ENCODE measurements around the gene ATP2C2. TPM values are rescaled to one million over a fixed set of nuclear protein-coding genes. Genes with fewer than 3 reads are reported as not detected.
A peak's percentile ranks its signal among the peaks of the same experiment; 100 is the strongest.

The ATP2C2 gene
- polyA plus RNA-seq, 1 of the 3 experiments (the other 2 are of a cell fraction): 0.33 TPM

DNA sequence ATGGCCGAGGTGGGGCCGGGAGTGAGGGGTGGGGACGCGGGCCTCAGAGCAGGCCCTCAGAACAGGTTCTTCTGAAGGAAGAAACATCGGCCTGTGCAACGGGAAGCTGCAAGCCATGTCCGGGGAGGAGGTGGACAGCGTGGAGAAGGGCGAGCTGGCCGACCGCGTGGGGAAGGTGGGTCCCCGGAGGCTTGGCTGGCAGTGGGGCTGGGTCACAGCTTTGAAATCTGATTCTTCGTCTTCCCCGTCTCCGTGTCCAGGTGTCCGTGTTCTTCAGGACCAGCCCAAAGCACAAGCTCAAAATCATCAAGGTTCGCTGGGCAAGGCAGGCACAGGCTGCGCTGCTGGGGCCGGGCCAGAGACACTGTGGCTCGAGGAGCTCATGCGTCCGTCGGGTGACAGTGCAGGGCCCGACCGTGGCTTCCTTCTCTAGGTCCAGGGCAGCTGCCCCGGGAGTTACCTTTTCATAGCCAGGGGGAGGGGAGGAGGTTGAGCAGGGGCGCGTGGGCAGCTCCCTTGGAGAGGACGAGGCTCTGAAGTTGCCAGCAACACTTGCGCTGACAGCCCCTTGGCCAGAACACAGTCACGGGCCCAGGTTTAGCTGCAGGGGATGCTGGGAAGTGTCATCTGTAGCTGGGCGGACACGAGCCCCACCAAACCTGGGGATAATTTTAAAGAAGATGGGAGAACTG is 84.9 kb downstream of the ATP2C2 start:
- Histone ChIP-seq H3K27ac (ENCODE audit: low read depth in 2 of 2, low read length in 1 of 2) (no peak overlapping the region), H3K9me3 (no peaks in the 10 kb centered on the region), H3K4me3 (ENCODE audit: low read depth in 2 of 2, low read length in 1 of 2) (no peak overlapping the region), H3F3A (replicated peaks; ENCODE audit: insufficient read depth) (no peaks in the 10 kb centered on the region), H3K4me1 (ENCODE audit: control insufficient read depth in 1 of 2, insufficient read depth in 2 of 2, low read depth in 1 of 2, low read length in 1 of 2) (no peaks in the 10 kb centered on the region), H2AFZ (ENCODE audit: low read depth) (no peak overlapping the region), H3K9ac (no peak overlapping the region), H3K27me3 (ENCODE audit: insufficient read depth) (no peaks in the 10 kb centered on the region), H3K36me3 (replicated peaks in 1 of 2; ENCODE audit: control insufficient read depth in 1 of 2, insufficient read depth in 2 of 2, low read length in 1 of 2) (no peaks in the 10 kb centered on the region), H4K20me1 (ENCODE audit: insufficient read depth) (no peaks in the 10 kb centered on the region), H3K4me2 (no peak overlapping the region), H3K79me2 (ENCODE audit: insufficient read depth) (no peaks in the 10 kb centered on the region), H3K9me2 (no peaks in the 10 kb centered on the region)
- no peak for DNase-seq
- ChIA-PET CTCF (interaction anchor here (1.1 kb wide), 1 partner anchor 176 kb away, joined by 3 read pairs; no protein-coding TSS in a partner anchor), POLR2A (interaction anchor here (0.7 kb wide), 1 partner anchor 1991 kb away, joined by 6 read pairs; no protein-coding TSS in a partner anchor)
- 91% methylated on average over 27 of the region's 34 CpGs for WGBS (ENCODE audit: low lambda C conversion rate)
- TF ChIP-seq RFX5 (IDR thresholded peaks at IDR 0.05; ENCODE audit: low read length): peak; percentile 76
- TF ChIP-seq MXI1 (IDR thresholded peaks at IDR 0.05; ENCODE audit: low read depth, low read length): no peak
- no peak for TF ChIP-seq POLR2AphosphoS5 (IDR thresholded peaks at IDR 0.05; ENCODE audit: low read depth, low read length)
- no peak for TF ChIP-seq SIN3A (IDR thresholded peaks at IDR 0.05; ENCODE audit: borderline replicate concordance, low read depth, low read length)

DNA sequence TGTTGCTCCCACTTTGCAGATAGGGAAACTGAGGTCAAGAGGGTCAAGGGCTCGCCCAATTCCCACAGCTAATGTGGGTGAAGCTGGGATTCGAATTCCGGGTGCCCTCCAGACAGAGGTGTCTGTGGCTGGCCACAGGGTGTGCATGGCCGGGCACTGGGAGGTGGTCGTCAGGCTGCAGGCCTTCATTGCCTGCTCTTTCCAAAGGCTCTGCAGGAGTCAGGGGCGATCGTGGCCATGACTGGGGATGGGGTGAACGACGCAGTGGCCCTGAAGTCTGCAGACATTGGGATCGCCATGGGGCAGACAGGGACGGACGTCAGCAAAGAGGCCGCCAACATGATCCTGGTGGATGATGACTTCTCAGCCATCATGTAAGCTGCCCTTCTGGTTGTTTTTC is 86.3 kb downstream of the ATP2C2 start:
- Histone ChIP-seq H3K9me2 (no peaks in the 10 kb centered on the region), H2AFZ (ENCODE audit: low read depth) (no peak overlapping the region), H3K4me2 (no peak overlapping the region), H3K9me3 (no peaks in the 10 kb centered on the region), H3F3A (replicated peaks; ENCODE audit: insufficient read depth) (no peaks in the 10 kb centered on the region), H3K27ac (ENCODE audit: low read depth in 2 of 2, low read length in 1 of 2) (no peak overlapping the region), H3K9ac (no peak overlapping the region), H4K20me1 (ENCODE audit: insufficient read depth) (no peaks in the 10 kb centered on the region), H3K4me1 (ENCODE audit: control insufficient read depth in 1 of 2, insufficient read depth in 2 of 2, low read depth in 1 of 2, low read length in 1 of 2) (no peaks in the 10 kb centered on the region), H3K27me3 (ENCODE audit: insufficient read depth) (no peaks in the 10 kb centered on the region), H3K79me2 (ENCODE audit: insufficient read depth) (no peaks in the 10 kb centered on the region), H3K36me3 (replicated peaks in 1 of 2; ENCODE audit: control insufficient read depth in 1 of 2, insufficient read depth in 2 of 2, low read length in 1 of 2) (no peaks in the 10 kb centered on the region), H3K4me3 (ENCODE audit: low read depth in 2 of 2, low read length in 1 of 2) (no peak overlapping the region)
- 94% methylated on average over 10 of the region's 13 CpGs for WGBS (ENCODE audit: low lambda C conversion rate)
- ChIA-PET CTCF (no interaction called here), POLR2A (no interaction called here)
- no peak for TF ChIP-seq RXRA (IDR thresholded peaks at IDR 0.05; ENCODE audit: borderline replicate concordance, low read depth)
- no peak for TF ChIP-seq EZH2phosphoT487 (IDR thresholded peaks at IDR 0.05; ENCODE audit: borderline replicate concordance, low read depth)
- no peak for TF ChIP-seq RCOR1 (IDR thresholded peaks at IDR 0.05; ENCODE audit: low read length)
- TF ChIP-seq NFIC (IDR thresholded peaks at IDR 0.05; ENCODE audit: borderline replicate concordance): no peak
- no peak for TF ChIP-seq POLR2AphosphoS5 (IDR thresholded peaks at IDR 0.05; ENCODE audit: low read depth, low read length)
- TF ChIP-seq TAF1 (IDR thresholded peaks at IDR 0.05; ENCODE audit: borderline replicate concordance, low read depth, low read length): no peak
- no peak for TF ChIP-seq TCF12 (IDR thresholded peaks at IDR 0.05)
- no peak for TF ChIP-seq REST (IDR thresholded peaks at IDR 0.05; ENCODE audit: low read depth, low read length)
- no peak for TF ChIP-seq EP300 (IDR thresholded peaks at IDR 0.05; ENCODE audit: borderline replicate concordance in 1 of 2, low read depth in 1 of 2, low read length in 1 of 2)
- no peak for TF ChIP-seq GABPA (IDR thresholded peaks at IDR 0.05; ENCODE audit: low read depth)
- no peak for TF ChIP-seq GATA2 (CRISPR knock-in tag; IDR thresholded peaks at IDR 0.05)
- TF ChIP-seq TEAD4 (IDR thresholded peaks at IDR 0.05; ENCODE audit: borderline replicate concordance, insufficient read depth): no peak
- no peak for TF ChIP-seq IRF3 (IDR thresholded peaks at IDR 0.05; ENCODE audit: low read depth, low read length)
- TF ChIP-seq NRF1 (IDR thresholded peaks at IDR 0.05; ENCODE audit: low read depth, low read length): no peak
- no peak for TF ChIP-seq JUND (IDR thresholded peaks at IDR 0.05)
- TF ChIP-seq FOXM1 (IDR thresholded peaks at IDR 0.05; ENCODE audit: low read depth): no peak
- TF ChIP-seq ELF1 (IDR thresholded peaks at IDR 0.05): no peak
- no peak for TF ChIP-seq PBX3 (IDR thresholded peaks at IDR 0.05)
- TF ChIP-seq MXI1 (IDR thresholded peaks at IDR 0.05; ENCODE audit: low read depth, low read length): no peak
- TF ChIP-seq YY1 (IDR thresholded peaks at IDR 0.05; ENCODE audit: low read depth): no peak
- no peak for DNase-seq

Measured in SK-N-SH (cell line).